ENCODE data around the gene TMEM43.

Gene TMEM43

DNA sequence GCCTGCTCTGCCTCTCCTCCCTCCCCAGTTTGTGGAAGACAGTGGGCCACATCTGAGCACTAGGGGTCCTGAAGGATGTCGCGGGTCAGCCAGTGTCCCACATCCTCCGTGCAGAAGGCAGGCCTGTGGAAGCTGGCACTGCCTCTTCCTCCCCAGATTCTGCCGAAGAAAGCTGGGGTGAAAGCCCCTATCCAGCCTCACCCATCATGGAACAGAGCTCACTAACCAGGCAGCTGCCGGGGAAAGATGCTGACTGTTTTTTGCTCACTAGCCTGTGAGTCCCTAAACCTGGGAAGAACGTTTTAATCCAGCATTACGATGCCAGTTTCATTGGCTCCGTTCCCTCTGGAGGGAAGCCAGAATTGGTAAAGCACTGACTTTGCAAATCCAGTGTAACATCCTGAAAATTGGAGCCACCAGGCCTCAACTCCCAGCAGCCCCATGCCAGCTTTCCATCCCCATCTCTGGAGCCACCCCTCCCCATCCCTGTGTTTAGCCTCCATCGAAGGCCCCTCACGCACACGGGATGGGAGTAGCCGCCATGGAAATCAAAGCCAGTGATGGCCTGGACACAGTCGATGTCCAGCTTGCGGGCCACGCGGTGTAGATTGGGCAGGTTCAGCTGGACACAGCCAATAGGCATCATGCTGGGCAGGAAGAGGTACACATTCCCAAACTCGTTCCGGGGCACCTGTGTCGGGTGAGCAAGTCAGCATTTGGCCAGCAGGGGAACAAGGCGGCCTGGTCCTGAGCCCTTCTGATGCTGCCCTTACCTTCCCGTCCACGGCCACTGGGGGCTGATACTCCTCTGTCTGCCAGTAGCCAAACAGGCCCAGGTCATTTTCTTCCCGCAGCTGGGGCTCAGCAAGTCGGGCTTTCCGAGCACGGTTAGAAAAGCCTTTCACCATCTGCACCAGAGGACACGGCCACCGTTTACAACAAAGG lies 23.5 kb downstream of the TMEM43 start:
- DNase-seq (ENCODE audit: insufficient read length, low spot score) = no peak
- no peak for FAIRE-seq

GRCh38 chr3:14150078-14150477 lies 25.2 kb downstream of the TMEM43 start:
- FAIRE-seq (no peak), DNase-seq (ENCODE audit: insufficient read length, low spot score) (no peak)

GRCh38 chr3:14150491-14151230 lies 25.8 kb downstream of the TMEM43 start:
- no peak for FAIRE-seq
- no peak for DNase-seq (ENCODE audit: insufficient read length, low spot score)

DNA sequence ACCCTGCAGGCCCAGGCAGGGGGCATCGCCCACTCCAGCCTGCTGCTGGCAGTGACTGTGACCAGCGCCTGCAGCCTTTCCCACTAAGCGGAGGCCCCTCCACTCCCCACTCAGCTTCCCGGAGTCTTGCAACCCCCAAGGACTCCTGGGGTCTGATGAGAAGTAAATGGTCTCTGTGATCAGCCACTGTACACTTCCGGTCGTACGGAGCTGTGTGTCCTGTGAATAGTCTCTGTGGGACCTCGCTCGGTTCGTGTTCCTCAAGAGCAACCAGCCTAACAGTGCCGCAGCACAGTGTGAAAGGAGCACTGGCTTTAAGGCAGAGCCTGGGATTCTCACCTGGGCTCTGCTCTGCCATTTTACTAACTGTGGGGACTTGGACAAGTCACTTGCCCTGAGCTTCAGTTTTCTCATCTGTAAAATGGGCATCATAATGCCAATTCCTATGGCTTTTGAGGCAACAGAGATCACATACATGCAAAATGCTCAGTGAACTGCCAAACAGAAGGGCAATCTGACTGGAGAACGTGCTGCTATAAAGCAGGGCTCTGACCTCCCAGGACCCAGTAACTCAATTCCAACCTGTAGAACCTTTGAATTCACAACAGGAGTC lies 26.7 kb downstream of the TMEM43 start:
- no peak for FAIRE-seq
- no peak for DNase-seq (ENCODE audit: insufficient read length, low spot score)

- FAIRE-seq (no peak), DNase-seq (ENCODE audit: insufficient read length, low spot score) (no peak)
Observed at GRCh38 chr3:14152233-14152962, 27.5 kb downstream of the TMEM43 start.

- DNase-seq (ENCODE audit: insufficient read length, low spot score) (no peak), FAIRE-seq (no peak)
Observed at GRCh38 chr3:14152963-14153355, 28.1 kb downstream of the TMEM43 start.

- FAIRE-seq = no peak
- no peak for DNase-seq (ENCODE audit: insufficient read length, low spot score)
Observed at GRCh38 chr3:14153663-14154062, 28.8 kb downstream of the TMEM43 start.

GRCh38 chr3:14154276-14154675 lies 29.4 kb downstream of the TMEM43 start:
- DNase-seq (ENCODE audit: insufficient read length, low spot score) (no peak), FAIRE-seq (no peak)

DNA sequence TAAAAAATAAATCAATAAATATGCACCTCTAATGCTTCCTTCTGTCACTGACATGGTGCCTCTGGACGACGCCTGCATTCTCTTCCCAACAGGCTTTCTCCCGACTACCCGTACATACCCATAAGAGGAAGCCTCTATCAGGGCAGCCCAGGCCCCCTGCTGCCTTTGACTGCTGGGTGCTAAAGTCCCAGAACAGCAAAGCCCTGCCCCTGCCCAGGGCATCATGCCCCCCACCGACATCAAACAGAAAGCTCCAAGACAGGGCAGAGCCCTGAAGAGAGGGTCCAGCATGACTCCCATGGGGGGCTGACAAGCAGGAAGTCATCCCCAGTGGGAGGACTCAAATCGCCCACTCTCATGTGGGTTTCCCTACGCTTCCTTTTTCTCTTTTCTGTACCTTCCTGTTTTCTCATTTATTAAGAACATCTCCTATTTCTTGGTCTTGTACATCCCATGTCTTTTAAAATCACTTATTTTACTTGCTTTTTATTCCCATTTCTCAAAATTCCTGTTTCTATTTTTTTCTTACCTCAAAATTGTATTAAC lies 30.1 kb downstream of the TMEM43 start:
- FAIRE-seq (no peak), DNase-seq (ENCODE audit: insufficient read length, low spot score) (no peak)

DNA sequence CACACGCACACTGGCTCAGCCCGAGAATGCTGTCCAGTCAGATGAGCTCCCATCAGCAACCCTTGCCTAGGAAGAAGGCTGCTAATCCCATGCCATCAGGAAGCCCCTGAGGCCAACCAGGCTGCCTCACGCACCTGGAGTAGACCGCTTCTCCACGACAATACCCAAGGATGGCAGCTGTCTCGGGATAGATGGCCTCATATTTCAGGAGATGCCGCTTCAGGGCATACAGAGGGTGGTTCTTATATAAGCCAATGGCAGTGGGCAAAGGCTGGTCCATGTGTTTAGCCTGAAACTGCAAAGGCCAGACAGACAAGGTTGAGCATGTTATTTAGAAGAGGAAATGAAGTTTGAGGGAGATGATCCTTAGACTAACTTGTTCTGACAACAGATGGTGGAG lies 31.3 kb downstream of the TMEM43 start:
- DNase-seq (ENCODE audit: insufficient read length, low spot score) (no peak), FAIRE-seq (no peak)

GRCh38 chr3:14156843-14157561 lies 32.1 kb downstream of the TMEM43 start:
- DNase-seq (ENCODE audit: insufficient read length, low spot score) (no peak), FAIRE-seq (no peak)

GRCh38 chr3:14157951-14158350 lies 33.1 kb downstream of the TMEM43 start:
- FAIRE-seq (no peak), DNase-seq (ENCODE audit: insufficient read length, low spot score) (no peak)

GRCh38 chr3:14158370-14158769 lies 33.5 kb downstream of the TMEM43 start:
- DNase-seq (ENCODE audit: insufficient read length, low spot score) (no peak), FAIRE-seq (no peak)

DNA sequence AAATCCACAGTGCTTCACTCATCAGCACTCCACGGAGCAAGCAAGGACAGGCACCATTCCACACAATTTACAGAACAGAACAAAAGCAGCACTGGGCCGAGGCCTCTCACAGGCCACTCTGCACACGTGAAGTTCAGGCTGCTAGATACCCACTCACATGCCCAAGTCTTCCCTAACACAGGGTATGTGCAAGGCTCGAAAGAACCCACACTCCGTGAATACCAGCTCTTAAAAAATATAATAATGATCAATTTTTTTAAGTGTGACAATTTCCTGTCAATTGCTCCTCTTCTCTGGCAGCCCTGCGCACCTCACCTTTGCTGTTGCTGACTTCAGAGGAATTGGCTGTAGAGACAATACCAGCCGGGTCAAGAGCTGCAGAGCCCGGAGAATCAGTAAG lies 34.6 kb downstream of the TMEM43 start:
- FAIRE-seq (no peak), DNase-seq (ENCODE audit: insufficient read length, low spot score) (no peak)

DNA sequence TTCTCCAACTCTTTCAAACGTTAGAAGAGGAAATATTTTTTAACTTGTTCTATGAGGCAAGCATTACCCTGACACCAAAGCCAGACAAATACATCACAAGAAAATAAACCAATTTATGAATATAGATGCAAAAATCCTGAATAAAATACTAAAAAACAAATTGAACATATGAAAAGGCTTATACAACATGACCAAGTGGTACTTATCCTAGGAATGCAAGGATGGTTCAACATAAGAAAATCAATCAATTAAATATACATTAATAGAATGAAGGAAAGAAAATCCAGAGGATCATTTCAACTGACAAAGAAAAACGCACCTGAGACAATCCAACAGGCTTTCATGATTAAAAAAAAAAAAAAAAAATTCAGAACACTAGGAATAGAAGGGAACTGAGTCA lies 36.4 kb downstream of the TMEM43 start:
- FAIRE-seq = no peak
- DNase-seq (ENCODE audit: insufficient read length, low spot score) = no peak

DNA sequence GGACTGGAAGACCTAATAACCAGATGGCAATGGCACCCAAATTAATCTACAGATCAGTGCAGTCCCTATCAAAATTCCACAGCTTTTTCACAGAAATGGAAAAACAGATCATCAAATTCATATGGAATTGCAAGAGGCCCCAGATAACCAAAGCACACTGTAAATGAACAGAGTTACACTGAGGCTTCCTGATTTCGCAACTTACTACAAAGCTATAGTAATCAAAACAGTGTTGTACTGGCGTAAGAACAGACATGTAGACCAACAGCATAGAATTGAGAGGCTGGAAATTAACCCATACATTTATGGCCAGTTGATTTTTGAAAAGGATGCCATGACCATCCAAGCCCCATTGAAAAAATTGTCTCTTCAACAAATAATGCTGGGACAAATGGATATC lies 37.3 kb downstream of the TMEM43 start:
- DNase-seq (ENCODE audit: insufficient read length, low spot score) = no peak
- FAIRE-seq = no peak

DNA sequence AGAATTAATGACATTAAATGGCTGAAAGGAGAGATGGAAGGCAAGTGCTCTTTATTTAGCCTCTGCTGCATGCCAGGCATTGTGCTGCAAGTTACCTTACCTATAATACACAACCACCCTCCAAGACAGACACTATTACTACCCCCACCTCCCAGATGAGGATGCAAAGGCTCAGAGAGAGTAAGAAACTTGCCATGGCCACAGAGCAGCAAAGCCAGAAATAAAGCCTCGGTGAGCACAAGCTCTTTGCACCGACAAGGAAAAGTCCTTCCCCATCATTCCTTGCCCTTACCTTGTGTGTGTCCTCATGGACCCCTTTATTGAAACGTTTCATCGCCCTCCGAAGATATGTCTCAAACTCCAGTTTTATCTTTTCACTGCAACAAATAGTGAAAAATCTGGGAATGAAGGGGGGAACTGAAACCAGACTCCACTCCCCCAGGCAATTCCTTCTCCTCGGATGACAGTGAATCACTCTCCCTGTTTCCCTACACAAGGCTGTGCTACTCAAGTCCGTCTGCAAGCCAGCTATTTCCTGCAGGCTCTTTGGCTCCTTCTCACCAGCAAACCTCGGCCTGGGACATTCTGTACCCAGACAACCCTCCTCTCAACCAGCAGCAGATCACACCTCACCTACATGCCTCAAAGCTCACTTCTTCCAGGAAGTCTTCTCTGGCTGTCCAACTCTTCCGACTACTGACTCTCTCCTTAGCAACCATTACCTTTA lies 42.2 kb downstream of the TMEM43 start:
- no peak for FAIRE-seq
- no peak for DNase-seq (ENCODE audit: insufficient read length, low spot score)

DNA sequence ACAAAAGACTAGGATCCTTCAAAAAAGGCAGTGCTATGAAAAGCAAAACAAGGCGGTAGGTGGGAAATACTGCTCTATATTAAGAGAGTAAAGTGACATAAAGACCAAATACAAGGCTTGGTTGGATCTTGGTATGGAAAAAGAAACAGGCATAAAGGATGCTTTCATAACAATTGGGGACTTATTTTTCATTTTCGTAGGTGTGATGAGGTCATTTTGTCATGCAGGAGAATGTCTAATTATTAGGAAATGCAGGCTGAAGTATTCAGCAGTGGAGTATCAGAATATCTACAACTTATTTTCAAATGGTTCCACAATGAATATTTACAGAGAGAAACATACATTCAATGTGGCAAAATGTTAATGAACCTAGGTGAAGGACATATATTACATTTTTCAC lies 44.6 kb downstream of the TMEM43 start:
- DNase-seq (ENCODE audit: insufficient read length, low spot score) (no peak), FAIRE-seq (no peak)

DNA sequence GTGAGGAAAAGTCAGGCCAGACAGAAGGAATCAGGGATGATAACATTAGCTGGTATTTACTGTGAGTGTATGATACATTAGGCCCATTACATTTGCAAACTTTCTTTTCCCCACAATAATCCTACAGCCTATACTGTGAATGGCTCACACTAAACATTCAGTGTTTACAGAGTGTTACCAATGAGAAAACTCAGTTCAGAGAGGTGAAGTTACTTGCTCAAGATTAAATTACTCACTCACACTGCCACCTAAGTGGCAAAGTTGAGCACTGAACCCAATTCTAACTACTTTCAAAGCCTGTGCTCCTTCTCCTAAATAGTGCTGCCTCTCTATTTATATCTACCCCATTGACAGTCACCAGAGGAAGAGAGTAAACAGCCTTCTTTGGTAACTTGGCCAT lies 45.0 kb downstream of the TMEM43 start:
- DNase-seq (ENCODE audit: insufficient read length, low spot score) (no peak), FAIRE-seq (no peak)

Measured in GM19239 (cell line).